HEK293 (cell line): ENCODE data around the gene FRZB.
A peak's percentile ranks its signal among the peaks of the same experiment; 100 is the strongest.

Experiments used
- ELK4 ChIP-seq: IDR thresholded peaks from 2 replicates; pipeline ENCODE4 v1.6.1; 2011; ENCODE audit warnings: mild to moderate bottlenecking, low read depth, low read length, borderline replicate concordance
- GLIS1 ChIP-seq: fragments of 450-650 bp; formaldehyde crosslinking; IDR thresholded peaks from 2 replicates; pipeline ENCODE4 v1.5.1; 2016; ENCODE audit warnings: missing biosample characterization, missing genetic modification characterization
- INSM2 ChIP-seq: fragments of 450-650 bp; formaldehyde crosslinking; IDR thresholded peaks from 2 replicates; pipeline ENCODE4 v1.5.1; 2016; ENCODE audit warnings: missing biosample characterization, missing genetic modification characterization
- KLF1 ChIP-seq: fragments of 450-650 bp; formaldehyde crosslinking; IDR thresholded peaks from 2 replicates; pipeline ENCODE4 v1.5.1; 2016; ENCODE audit warnings: missing biosample characterization, missing genetic modification characterization
- KLF9 ChIP-seq: fragments of 450-650 bp; formaldehyde crosslinking; IDR thresholded peaks from 2 replicates; pipeline ENCODE4 v1.5.1; 2016; ENCODE audit warnings: missing biosample characterization, missing genetic modification characterization, low read depth
- PRDM6 ChIP-seq: fragments of 450-650 bp; formaldehyde crosslinking; IDR thresholded peaks from 2 replicates; pipeline ENCODE4 v1.5.1; 2017; ENCODE audit warnings: missing biosample characterization, missing genetic modification characterization
- SP7 ChIP-seq: fragments of 450-650 bp; formaldehyde crosslinking; IDR thresholded peaks from 2 replicates; pipeline ENCODE4 v1.5.1; 2016; ENCODE audit warnings: missing biosample characterization, missing genetic modification characterization
- TRIM28 ChIP-seq: IDR thresholded peaks from 2 replicates; pipeline ENCODE4 v1.6.1; 2011; ENCODE audit warnings: low read length, control low read depth, borderline replicate concordance
- YY1 ChIP-seq: fragments of 450-650 bp; formaldehyde crosslinking; IDR thresholded peaks from 2 replicates; pipeline ENCODE4 v1.5.1; 2018; ENCODE audit warnings: missing biosample characterization, missing genetic modification characterization
- ZEB2 ChIP-seq: fragments of 450-650 bp; formaldehyde crosslinking; IDR thresholded peaks from 2 replicates; pipeline ENCODE4 v1.5.1; 2016; ENCODE audit warnings: missing biosample characterization, missing genetic modification characterization
- ZFP37 ChIP-seq: fragments of 450-650 bp; formaldehyde crosslinking; IDR thresholded peaks from 2 replicates; pipeline ENCODE4 v1.5.1; 2016; ENCODE audit warnings: missing biosample characterization, missing genetic modification characterization
- ZNF10 ChIP-seq: fragments of 450-650 bp; formaldehyde crosslinking; IDR thresholded peaks from 2 replicates; pipeline ENCODE4 v1.5.1; 2017; ENCODE audit warnings: missing biosample characterization, missing genetic modification characterization
- ZNF121 ChIP-seq: fragments of 450-650 bp; formaldehyde crosslinking; IDR thresholded peaks from 2 replicates; pipeline ENCODE4 v1.5.1; 2016; ENCODE audit warnings: missing biosample characterization, missing genetic modification characterization
- ZNF24 ChIP-seq: fragments of 450-650 bp; formaldehyde crosslinking; IDR thresholded peaks from 2 replicates; pipeline ENCODE4 v1.5.1; 2016; ENCODE audit warnings: missing biosample characterization, missing genetic modification characterization
- ZNF280C ChIP-seq: fragments of 450-650 bp; formaldehyde crosslinking; IDR thresholded peaks from 2 replicates; pipeline ENCODE4 v1.5.1; 2016; ENCODE audit warnings: missing biosample characterization, missing genetic modification characterization
- ZNF362 ChIP-seq: fragments of 450-650 bp; formaldehyde crosslinking; IDR thresholded peaks from 2 replicates; pipeline ENCODE4 v1.5.1; 2016; ENCODE audit warnings: missing biosample characterization, missing genetic modification characterization
- ZNF398 ChIP-seq: fragments of 450-650 bp; formaldehyde crosslinking; IDR thresholded peaks from 2 replicates; pipeline ENCODE4 v1.5.1; 2017; ENCODE audit warnings: missing biosample characterization, missing genetic modification characterization
- ZNF501 ChIP-seq: fragments of 450-650 bp; formaldehyde crosslinking; IDR thresholded peaks from 2 replicates; pipeline ENCODE4 v1.5.1; 2016; ENCODE audit warnings: missing biosample characterization, missing genetic modification characterization
- ZNF600 ChIP-seq: fragments of 450-650 bp; formaldehyde crosslinking; IDR thresholded peaks from 2 replicates; pipeline ENCODE4 v1.5.1; 2016; ENCODE audit warnings: missing biosample characterization, missing genetic modification characterization
- ZNF623 ChIP-seq: fragments of 450-650 bp; formaldehyde crosslinking; IDR thresholded peaks from 2 replicates; pipeline ENCODE4 v1.5.1; 2016; ENCODE audit warnings: missing biosample characterization, missing genetic modification characterization
- ZNF639 ChIP-seq: fragments of 450-650 bp; formaldehyde crosslinking; IDR thresholded peaks from 2 replicates; pipeline ENCODE4 v1.5.1; 2016; ENCODE audit warnings: missing biosample characterization, missing genetic modification characterization
- ZNF660 ChIP-seq: fragments of 450-650 bp; IDR thresholded peaks from 2 replicates; pipeline ENCODE4 v1.5.1; 2018; ENCODE audit warnings: missing biosample characterization, mild to moderate bottlenecking, missing genetic modification characterization
- ZNF785 ChIP-seq: fragments of 450-650 bp; formaldehyde crosslinking; IDR thresholded peaks from 2 replicates; pipeline ENCODE4 v1.5.1; 2016; ENCODE audit warnings: missing biosample characterization, missing genetic modification characterization
- ZNF792 ChIP-seq: fragments of 450-650 bp; formaldehyde crosslinking; IDR thresholded peaks from 2 replicates; pipeline ENCODE4 v1.5.1; 2016; ENCODE audit warnings: missing biosample characterization, missing genetic modification characterization
- ZSCAN30 ChIP-seq: fragments of 450-650 bp; IDR thresholded peaks from 2 replicates; pipeline ENCODE4 v1.5.1; 2018; ENCODE audit warnings: missing biosample characterization, mild to moderate bottlenecking, missing genetic modification characterization, moderate library complexity
- ZSCAN4 ChIP-seq: fragments of 450-650 bp; formaldehyde crosslinking; IDR thresholded peaks from 2 replicates; pipeline ENCODE4 v1.5.1; 2017; ENCODE audit warnings: missing biosample characterization, missing genetic modification characterization

The FRZB gene

GRCh38 chr2:182915369-182916326, 49.2 kb upstream of the FRZB start (continued):
- TF ChIP-seq ZNF639 (tag by site-specific recombination) (peak; percentile 55; the same call in 1 of the 2 replicates), ZNF121 (tag by site-specific recombination) (no peak), ELK4 (no peak), GLIS1 (tag by site-specific recombination) (peak; percentile 67; the same call in 1 of the 2 replicates), TRIM28 (peak; percentile 45; the same call in 1 of the 2 replicates), ZFP37 (tag by site-specific recombination) (0 out of 2 replicates have a peak, but pooled peaks have one; percentile 30), ZNF623 (tag by site-specific recombination) (no peak), ZNF280C (tag by site-specific recombination) (no peak), ZSCAN30 (tag by site-specific recombination) (peak; percentile 74; the same call in 1 of the 2 replicates), KLF9 (no peak), KLF1 (tag by site-specific recombination) (no peak), SP7 (tag by site-specific recombination) (peak; percentile 75), ZNF660 (tag by site-specific recombination) (peak; percentile 91; the same call in 1 of the 2 replicates), ZNF362 (tag by site-specific recombination) (peak; percentile 86), ZNF24 (tag by site-specific recombination) (peak; percentile 95), ZSCAN4 (tag by site-specific recombination) (no peak), INSM2 (tag by site-specific recombination) (peak; percentile 86), YY1 (tag by site-specific recombination) (no peak), PRDM6 (tag by site-specific recombination) (peak; percentile 81), ZEB2 (peak; percentile 92), ZNF398 (tag by site-specific recombination) (peak; percentile 57), ZNF10 (tag by site-specific recombination) (peak; percentile 58; the same call in 1 of the 2 replicates), ZNF600 (tag by site-specific recombination) (no peak), ZNF785 (no peak), ZNF501 (tag by site-specific recombination) (peak; percentile 34; the same call in 1 of the 2 replicates), ZNF792 (tag by site-specific recombination) (no peak)
